GM23338 (cell line): ENCODE results near the gene DLG2.

Experiments used
- CTCF ChIP-seq, 2 experiments: fragments of 200-600 bp in 1 of 2; sonication (generic) in 1 of 2; conservative IDR thresholded peaks; 2 replicates each; pipeline versions ENCODE4 v1.5.1 to v1.6.1; 2016 to 2017; ENCODE audit warnings: antibody characterized with exemption in 2 of 2, low read depth in 2 of 2, mild to moderate bottlenecking in 2 of 2, moderate library complexity in 1 of 2
- EZH2phosphoT487 ChIP-seq: fragments of 200-600 bp; sonication (generic); IDR thresholded peaks from one replicate; pipeline ENCODE4 v1.8.1; 2018; ENCODE audit warnings: antibody characterized with exemption; ENCODE audit not compliant: unreplicated experiment
- NANOG ChIP-seq: IDR thresholded peaks from 2 replicates; pipeline ENCODE4 v1.6.1; 2016; ENCODE audit warnings: antibody characterized with exemption, borderline replicate concordance
- POLR2AphosphoS5 ChIP-seq: IDR thresholded peaks from 2 replicates; pipeline ENCODE4 v1.6.1; 2016; ENCODE audit warnings: antibody characterized with exemption, low read depth

GRCh38 chr11:84249344-84250135 is 1377.6 kb downstream of the DLG2 start:
- TF ChIP-seq NANOG (no peak), CTCF (conservative IDR thresholded peaks at IDR 0.05; ENCODE audit: low read depth in 2 of 2) (no peak), POLR2AphosphoS5 (no peak), EZH2phosphoT487 (no peak)
